Rectal smooth muscle tissue (tissue), 1 donor: Measurements from ENCODE around the gene CHERP.
"Not testable (repeated sequence)": the region's sequence is repeated elsewhere in the genome, so short reads cannot be mapped to it uniquely, and the experiment has no call there.

ENCODE experiments used
- H3K27ac ChIP-seq: one replicate; pipeline ENCODE4 v1.7.0; 2013; ENCODE audit warnings: low read depth, low read length, inconsistent platforms
- H3K27me3 ChIP-seq: one replicate; pipeline ENCODE4 v1.7.0; 2013; ENCODE audit warnings: low read length; ENCODE audit not compliant: control insufficient read depth, insufficient read depth
- H3K36me3 ChIP-seq: one replicate; pipeline ENCODE4 v1.7.0; 2013; ENCODE audit warnings: low read length; ENCODE audit not compliant: control insufficient read depth, insufficient read depth
- H3K4me1 ChIP-seq: one replicate; pipeline ENCODE4 v1.7.0; 2013; ENCODE audit warnings: low read length; ENCODE audit not compliant: control insufficient read depth, insufficient read depth
- H3K4me3 ChIP-seq: one replicate; pipeline ENCODE4 v1.7.0; 2013; ENCODE audit warnings: low read length
- H3K9ac ChIP-seq: one replicate; pipeline ENCODE4 v1.7.0; 2013; ENCODE audit warnings: low read length

CHERP gene

DNA sequence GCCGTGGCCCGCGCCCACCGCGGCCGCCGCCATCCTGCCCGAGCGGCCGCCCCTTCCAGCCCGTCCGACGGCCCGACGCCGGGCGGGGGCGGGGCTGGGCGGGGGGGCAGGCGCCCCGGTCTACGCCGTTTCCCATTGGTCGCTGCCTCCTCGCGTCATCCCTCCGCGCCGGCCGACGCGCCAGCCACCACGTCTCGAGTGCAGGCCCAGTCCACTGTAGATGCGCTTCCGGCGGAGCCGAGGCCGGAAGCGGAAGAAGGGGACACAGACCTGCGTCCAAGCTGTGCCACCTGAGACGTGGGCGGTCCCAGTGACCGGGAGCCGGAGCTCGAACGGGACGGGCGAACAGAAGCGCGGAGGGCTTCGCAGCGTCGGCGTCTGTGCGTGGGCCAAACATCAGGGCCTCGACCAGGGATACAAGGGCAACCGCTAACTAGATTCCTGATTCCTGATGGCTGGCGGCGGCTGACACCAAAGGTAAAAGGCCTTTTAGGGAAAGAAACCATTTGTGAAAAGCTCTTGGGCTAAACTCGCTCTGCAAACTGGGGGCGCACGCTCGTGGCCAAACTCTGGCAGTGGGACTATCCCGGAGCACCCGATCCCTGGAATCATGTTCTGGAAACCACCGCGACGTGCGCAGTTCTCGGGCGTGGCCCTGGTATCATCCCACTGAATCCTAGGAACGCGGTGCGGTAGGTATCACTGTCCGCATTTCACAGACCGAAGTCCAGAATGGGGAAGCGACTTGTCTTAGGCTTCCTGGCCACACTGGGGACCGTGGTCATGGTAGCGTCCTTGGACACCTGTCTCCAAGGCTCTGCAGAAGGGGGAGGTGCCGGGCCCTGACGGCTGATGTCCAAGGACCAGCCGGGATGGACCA lies 30.3 kb upstream of the CHERP start, which contains the start of gene SLC35E1:
Gene SLC35E1 (minus strand): TSS at position 84 of the 880 bp plus-strand sequence. CDS start 51 bp downstream, at position 33.
- Histone ChIP-seq H3K9ac (peak within 1 kb of the TSS; percentile 75), H3K27ac (peak within 1 kb of the TSS; percentile 81), H3K27me3 (no peaks in the 10 kb centered on the region), H3K36me3 (peaks cover 19% of the 10 kb centered on the region), H3K4me1 (peaks cover 15% of the 10 kb centered on the region), H3K4me3 (peak within 1 kb of the TSS; percentile 93)

DNA sequence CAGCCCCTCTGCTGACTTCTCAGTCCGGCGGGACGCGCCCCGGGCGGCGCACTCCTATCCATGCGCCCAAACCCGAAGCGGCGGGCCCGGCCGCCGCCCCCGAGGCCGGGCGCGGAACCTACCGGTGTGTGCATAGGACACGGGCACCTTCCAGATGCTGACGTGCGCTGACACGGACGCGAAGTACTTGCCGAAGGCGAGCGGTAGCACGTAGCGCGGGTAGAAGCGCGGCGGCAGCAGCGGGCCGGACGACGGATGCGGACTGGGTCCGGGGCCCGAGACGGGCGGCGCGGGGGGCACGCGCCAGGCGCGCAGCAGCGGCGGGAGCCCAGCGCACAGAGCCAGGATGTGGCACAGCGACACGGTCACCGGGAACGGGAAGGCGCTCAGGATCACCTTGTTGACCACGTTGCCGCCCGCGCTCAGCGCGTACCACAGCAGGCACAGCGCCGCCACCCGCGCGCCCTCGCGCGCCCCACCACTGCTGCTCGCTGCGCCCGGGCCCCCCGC lies 29.6 kb upstream of the CHERP start:
- Histone ChIP-seq H3K4me3 (peak overlapping the region; percentile 93), H3K36me3 (peaks cover 18% of the 10 kb centered on the region), H3K4me1 (peaks cover 15% of the 10 kb centered on the region), H3K27ac (peak overlapping the region; percentile 72), H3K9ac (peak overlapping the region; percentile 75), H3K27me3 (no peaks in the 10 kb centered on the region)

DNA sequence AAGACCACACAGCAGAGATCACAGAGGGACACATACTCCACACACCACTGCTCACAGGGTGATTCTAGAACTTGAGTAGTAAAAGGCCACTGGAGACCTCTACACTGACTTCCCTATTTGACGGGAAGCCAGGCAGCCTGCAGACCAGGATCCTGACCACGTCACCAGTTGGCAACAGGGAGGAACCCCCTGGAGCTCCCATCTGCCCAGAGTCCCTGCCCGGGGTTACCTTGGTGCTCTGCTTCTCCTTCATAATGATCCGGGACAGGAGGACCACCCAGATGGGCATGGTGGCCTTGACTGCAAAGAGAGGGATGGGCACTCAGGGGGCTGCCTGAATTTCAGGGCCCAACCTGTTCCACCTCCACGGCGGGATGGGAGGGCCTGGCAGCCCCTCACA lies 29.0 kb upstream of the CHERP start:
- Histone ChIP-seq H3K27me3 (no peaks in the 10 kb centered on the region), H3K4me3 (peak overlapping the region; percentile 93), H3K27ac (no peak overlapping the region), H3K4me1 (peaks cover 15% of the 10 kb centered on the region), H3K9ac (peak overlapping the region; percentile 75), H3K36me3 (peaks cover 15% of the 10 kb centered on the region)

DNA sequence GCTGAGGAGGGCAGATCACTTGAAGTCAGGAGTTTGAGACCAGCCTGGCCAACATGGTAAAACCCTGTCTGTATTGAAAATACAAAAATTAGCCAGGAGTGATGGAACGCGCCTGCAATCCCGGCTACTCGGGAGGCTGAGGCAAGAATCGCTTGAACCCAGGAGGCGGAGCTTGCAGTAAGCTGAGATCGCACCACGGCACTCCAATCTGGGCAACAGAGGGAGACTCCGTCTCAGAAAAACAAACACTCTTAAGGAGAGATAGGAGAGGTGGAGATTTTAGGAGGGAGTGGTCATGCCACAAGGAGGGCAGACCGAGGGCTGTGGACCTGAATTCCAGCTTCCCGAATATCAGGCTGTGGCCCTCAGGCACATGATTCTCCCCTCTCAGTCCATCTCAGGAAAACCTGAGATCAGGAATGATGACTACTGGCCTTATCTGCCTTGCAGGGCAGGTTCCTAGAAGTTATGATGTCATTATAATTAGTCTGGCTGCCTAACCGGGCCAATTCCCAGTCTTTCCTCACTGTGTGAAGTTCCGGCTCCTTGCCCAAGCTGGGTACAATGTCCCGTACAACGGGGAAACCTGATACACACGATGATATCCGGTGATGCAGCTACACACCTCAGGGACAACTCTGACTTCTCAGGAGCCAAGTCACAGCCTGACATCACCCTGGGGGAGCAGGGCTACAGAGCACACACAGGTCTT lies 27.5 kb upstream of the CHERP start:
- H3K27me3 ChIP-seq = no peaks in the 10 kb centered on the region
- H3K9ac ChIP-seq = no peak overlapping the region
- H3K4me3 ChIP-seq = no peak overlapping the region
- peaks cover 15% of the 10 kb centered on the region for H3K4me1 ChIP-seq
- no peak overlapping the region for H3K27ac ChIP-seq
- peaks cover 6% of the 10 kb centered on the region for H3K36me3 ChIP-seq

DNA sequence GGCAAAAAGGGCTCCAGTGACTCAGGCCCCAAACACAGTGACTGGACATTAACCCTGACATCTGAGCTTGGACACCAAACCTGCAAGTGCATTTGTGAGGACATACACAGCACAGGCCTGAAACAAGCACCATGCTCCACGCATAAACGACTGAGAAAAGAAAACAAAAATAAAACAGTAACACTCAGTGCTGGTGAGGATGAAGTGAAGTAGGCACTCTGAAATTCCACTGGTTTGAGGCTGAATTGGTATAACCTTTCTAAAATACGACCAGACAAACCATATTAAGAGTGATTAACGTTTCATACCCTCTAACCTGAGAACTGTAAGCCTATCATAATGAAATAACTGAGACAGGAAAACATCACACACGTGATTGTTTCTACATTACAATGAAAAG lies 24.5 kb upstream of the CHERP start:
- no peak overlapping the region for H3K9ac ChIP-seq
- peaks cover 6% of the 10 kb centered on the region for H3K4me1 ChIP-seq

DNA sequence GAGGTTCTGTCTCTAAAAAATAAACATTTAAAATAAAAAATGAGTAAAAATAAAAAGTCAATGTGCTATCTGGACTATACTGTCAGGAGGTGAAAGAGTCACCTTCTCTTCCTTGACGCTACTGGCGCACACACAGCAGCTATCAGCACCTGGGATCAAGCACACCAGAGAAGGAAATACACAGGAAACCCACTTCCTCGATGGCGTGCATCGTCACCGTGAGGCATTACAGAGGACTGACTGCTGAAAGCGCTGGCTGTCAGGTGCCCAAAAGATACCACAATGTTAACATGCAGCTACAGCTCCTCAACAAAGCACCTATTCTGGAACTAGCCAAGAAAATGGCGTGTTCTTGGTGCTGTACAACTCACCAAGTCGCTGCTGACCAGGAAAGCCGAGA lies 23.9 kb upstream of the CHERP start:
- Histone ChIP-seq H3K4me1 (peaks cover 2% of the 10 kb centered on the region), H3K36me3 (peaks cover 16% of the 10 kb centered on the region), H3K27me3 (no peaks in the 10 kb centered on the region), H3K9ac (no peak overlapping the region), H3K4me3 (no peak overlapping the region), H3K27ac (no peak overlapping the region)

More for the DNA sequence above, 24.5 kb upstream of the CHERP start:
- Histone ChIP-seq H3K27ac (no peak overlapping the region), H3K4me3 (no peak overlapping the region), H3K27me3 (no peaks in the 10 kb centered on the region), H3K36me3 (peaks cover 13% of the 10 kb centered on the region)

DNA sequence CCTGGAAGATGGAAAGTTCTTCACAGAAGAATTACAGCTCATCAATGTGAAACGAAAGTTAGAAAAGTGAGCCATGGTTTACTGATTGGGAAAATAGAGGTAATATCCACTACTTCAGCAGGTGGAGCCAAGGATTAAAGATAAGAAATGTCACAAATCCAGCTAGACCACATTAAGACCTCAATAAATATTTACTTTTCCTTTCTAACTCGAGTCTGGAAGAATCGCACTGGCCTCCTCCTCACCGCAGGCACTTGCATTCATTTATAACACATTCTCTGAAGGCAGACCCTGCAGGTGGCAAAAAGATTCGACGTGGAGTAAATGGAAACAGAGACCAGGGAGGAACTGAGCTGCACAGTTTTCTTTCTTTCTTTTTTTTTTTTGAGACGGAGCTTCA lies 22.6 kb upstream of the CHERP start:
- no peaks in the 10 kb centered on the region for H3K4me1 ChIP-seq
- peaks cover 21% of the 10 kb centered on the region for H3K36me3 ChIP-seq
- H3K4me3 ChIP-seq = no peak overlapping the region
- H3K9ac ChIP-seq = no peak overlapping the region
- H3K27me3 ChIP-seq = no peaks in the 10 kb centered on the region
- no peak overlapping the region for H3K27ac ChIP-seq

DNA sequence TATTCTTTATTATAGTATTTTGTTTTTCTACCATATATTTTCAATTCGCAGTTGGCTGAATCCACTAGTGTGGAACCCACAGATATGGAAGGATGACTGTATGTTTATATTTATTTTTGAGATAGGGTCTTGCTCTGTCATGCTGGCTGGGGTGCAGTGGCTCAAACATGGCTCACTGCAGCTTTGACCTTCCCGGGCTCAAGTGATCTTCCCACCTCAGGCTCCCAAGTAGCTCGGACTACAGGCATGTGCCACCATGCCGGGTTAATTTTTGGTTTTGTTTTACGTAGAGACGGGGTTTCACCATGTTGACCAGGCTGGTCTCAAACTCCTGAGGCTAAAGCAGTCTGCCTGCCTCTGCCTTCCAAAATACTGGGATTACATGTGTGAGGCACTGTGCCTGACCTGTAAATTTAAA lies 20.4 kb upstream of the CHERP start:
- Histone ChIP-seq H3K9ac (no peak overlapping the region), H3K4me1 (no peaks in the 10 kb centered on the region), H3K27me3 (no peaks in the 10 kb centered on the region), H3K27ac (no peak overlapping the region), H3K4me3 (no peak overlapping the region), H3K36me3 (peaks cover 18% of the 10 kb centered on the region)

DNA sequence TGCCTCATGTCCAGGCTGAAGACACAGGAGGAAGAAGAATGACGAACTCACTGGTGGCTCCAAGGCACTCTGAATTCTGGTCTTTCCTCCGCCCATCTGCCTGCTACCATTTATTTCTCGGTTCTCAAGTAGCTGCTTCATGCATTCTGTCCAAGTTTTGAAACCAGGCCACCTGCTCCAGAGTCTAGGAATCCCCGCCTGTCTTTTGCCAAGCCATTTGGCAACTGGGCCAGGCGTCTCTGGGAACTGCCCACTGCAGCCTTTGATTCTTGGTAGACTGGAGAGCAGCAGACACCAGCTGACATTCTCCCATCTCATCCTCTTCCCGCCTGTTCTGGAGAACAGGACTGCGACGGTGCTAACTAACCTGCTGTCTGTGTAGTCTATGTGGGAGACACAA lies 19.1 kb upstream of the CHERP start:
- peaks cover 18% of the 10 kb centered on the region for H3K36me3 ChIP-seq
- H3K27ac ChIP-seq = no peak overlapping the region

DNA sequence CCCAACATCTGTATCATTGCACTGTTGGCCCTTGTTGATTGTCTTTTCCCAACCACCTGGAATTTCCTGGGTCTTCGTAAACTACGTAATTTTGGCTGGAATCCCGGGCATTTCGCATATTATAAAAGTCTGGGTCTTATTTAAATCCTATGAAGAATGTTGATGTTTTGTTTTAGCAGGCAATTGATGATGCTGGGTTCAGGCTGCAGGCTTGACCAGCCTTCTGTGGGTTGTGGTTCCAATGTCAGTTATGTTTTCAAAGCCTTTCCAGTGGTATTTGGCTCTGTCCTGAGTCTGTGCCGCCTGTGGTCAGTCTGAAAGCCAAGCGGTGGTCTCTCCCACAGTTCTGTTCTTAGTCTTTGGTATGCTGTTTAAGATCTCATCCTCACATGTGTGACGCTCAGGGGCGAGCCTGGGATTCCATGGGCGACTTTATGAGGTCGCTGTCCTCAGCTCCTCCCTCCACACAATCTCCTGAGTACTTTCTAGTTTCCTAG lies 17.6 kb upstream of the CHERP start:
- no peaks in the 10 kb centered on the region for H3K27me3 ChIP-seq
- H3K27ac ChIP-seq = no peak overlapping the region
- H3K9ac ChIP-seq = no peak overlapping the region
- no peak overlapping the region for H3K4me3 ChIP-seq
- H3K36me3 ChIP-seq = peaks cover 22% of the 10 kb centered on the region
- no peaks in the 10 kb centered on the region for H3K4me1 ChIP-seq

More for the DNA sequence above, 19.1 kb upstream of the CHERP start:
- Histone ChIP-seq H3K27me3 (no peaks in the 10 kb centered on the region), H3K4me1 (no peaks in the 10 kb centered on the region), H3K4me3 (no peak overlapping the region), H3K9ac (no peak overlapping the region)

DNA sequence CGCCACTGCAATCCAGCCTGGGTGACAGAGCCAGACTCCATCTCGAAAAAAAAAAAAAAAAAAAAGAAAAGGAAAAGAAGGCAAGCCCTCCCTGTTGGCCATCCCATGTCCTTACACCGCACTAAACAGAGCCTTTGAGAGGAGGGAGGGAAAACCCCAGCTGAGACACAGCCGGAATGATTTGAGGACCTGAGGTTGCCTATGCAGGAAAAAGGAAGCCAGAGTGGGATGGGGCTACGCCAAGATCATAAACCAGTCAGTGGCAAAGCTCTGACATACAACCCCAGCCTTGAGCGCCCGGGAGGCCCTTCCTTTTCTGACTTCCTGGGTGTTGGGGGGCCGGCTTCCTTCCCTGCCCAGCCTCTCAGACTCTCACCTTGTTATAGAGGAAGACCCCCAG lies 12.5 kb upstream of the CHERP start:
- Histone ChIP-seq H3K9ac (no peak overlapping the region), H3K27me3 (no peaks in the 10 kb centered on the region), H3K4me3 (no peak overlapping the region), H3K27ac (no peak overlapping the region), H3K36me3 (peaks cover 21% of the 10 kb centered on the region), H3K4me1 (no peaks in the 10 kb centered on the region)

DNA sequence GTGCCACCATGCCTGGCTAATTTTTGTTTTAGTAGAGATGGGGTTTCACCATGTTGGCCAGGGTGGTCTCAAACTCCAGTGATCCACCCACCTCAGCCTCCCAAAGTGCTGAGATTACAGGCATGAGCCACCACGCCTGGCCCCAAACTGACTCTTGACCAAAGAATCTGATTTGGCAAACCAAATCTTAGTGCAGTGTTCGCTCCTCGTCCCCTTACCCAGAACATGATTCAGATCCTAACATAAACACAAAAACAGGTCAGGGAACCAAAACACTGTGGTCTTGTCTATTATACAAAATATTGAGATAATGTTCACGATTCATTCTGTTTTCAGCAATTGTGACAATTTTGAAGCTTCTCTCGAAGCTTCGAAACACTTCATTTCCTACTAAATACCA lies 9.7 kb upstream of the CHERP start:
- not testable (repeated sequence) for H3K27ac ChIP-seq

More for the DNA sequence above, 9.7 kb upstream of the CHERP start:
- not testable (repeated sequence) for H3K4me3 ChIP-seq, H3K27me3 ChIP-seq, H3K9ac ChIP-seq, H3K4me1 ChIP-seq
- H3K36me3 ChIP-seq = peaks cover 21% of the 10 kb centered on the region
